Activated CD4-positive, CD25-positive, alpha-beta regulatory T cell treated with anti-CD3 and anti-CD28 coated beads, Interleukin-2, amount 50 U/mL, for 24 hours (primary cell): ENCODE results near the gene GPR15LG.
A peak's percentile ranks its signal among the peaks of the same experiment; 100 is the strongest.

Source experiments
- ATAC-seq, 2 donors: fragments of 150-1000 bp; cut with Tn5 transposase; one replicate each; pipeline ENCODE4 v1.10.0; 2021; ENCODE audit warnings: mild to moderate bottlenecking in 1 of 2, moderate library complexity in 1 of 2

The GPR15LG gene

DNA sequence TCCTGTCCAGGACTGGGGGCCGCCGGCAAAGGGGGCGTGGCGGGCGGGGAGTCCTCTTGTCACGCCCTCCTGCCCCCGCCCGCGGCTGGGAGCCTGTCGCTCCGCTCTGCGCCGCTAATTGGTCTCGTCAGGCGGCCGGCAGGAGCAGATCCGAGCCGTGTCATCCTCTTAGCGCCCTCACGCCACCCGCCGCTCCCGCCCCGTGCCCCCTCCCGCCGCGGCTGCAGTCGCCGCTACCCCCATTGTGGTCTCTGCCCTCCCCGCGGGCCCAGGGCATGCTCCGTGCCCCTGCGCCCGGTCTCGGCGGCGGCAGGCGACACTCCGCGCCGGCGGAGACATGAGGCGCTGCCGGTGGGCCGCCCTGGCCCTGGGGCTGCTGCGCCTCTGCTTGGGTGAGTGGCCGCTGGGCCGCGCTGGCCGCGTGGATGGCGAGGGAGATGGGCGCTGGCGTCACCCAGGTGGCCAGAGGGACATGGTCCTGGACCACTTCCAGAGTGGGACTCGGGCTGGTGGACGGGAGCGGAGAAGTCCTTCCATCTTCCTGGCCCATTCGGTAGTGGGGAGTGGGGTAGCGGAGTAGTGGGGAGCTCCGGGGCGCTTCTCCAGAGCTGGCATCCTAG is 20.9 kb downstream of the GPR15LG start, which contains the start of gene CDHR1:
Gene CDHR1, plus strand, starts transcription at position 114 of the 620 bp plus-strand sequence. Its CDS starts 224 bp downstream, at position 338.
- ATAC-seq, result peak; percentile 27 to 67

DNA sequence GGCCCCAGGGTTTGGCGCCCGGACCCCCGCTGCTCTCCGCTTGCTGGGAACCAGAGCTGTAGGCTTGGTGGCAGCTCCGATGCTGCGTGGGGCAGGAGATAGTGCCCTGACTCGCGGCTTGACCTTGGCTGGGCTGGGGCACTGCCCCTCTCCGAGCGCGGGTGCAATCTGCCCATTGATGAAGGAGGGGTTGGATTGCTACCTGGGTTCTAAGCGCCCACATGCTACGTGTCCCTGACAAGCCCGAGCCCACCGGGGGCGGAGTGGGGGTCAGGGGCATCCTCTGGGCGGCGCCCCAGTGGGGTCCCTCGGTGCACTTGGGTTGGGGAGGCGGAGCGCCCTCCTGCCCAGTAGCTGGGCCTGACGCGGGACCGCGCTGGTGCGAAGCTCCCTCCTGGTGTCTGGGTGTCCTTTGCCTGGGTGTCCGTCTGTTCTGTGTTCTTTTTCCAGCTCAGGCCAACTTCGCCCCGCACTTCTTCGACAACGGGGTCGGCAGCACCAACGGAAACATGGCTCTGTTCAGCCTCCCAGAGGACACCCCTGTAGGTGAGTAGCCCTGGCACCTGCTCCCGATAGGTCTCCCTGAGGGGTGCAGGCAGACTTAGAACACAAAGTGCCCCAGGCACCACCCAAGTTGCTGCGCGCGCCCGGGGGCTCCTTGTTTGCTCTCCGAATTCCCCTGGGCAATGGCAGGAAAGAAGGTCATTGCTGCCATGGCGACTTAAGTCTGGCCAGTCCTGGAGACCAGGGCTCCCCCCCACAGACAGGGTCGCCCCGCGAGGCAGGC is 21.6 kb downstream of the GPR15LG start:
- ATAC-seq, result no peak

DNA sequence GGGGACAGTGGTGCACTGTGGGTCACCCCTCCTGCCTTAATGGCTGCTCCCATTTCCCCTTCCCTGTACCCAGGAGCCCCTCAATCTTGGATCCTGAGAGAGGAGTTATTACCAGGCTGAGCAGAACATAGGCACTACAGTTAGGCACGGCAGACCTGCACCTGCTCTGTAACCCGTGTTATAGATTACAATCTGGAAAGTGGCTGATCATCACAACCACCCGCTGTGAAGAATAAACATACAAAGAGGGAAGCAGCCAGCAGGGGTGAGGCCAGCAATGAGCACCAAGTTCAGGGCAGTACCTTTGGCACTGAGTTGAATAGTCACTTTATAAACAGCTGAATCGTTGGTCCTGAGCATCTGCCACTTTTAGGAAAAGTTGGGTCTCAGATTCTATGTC is 22.5 kb downstream of the GPR15LG start:
- no peak for ATAC-seq

DNA sequence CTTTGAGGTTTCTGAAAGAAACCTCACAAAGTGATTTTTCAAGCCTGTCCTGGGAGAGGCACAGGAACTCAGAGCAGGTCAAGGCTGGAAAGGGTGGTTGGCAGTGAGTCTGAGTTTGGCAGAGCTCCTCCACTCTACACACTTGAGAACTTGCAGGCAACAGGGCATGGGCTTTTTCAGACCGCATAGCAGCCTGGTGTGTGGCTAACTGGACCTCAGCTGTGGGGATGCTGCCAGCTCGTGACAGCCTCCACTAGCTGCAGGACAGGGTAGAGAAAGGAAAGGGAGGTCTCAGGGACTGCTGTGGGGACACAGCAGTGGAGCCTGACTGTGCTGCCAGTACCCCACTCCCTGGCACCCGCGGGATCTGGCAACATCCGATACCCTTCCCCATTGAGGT is 23.3 kb downstream of the GPR15LG start:
- ATAC-seq, result no peak

DNA sequence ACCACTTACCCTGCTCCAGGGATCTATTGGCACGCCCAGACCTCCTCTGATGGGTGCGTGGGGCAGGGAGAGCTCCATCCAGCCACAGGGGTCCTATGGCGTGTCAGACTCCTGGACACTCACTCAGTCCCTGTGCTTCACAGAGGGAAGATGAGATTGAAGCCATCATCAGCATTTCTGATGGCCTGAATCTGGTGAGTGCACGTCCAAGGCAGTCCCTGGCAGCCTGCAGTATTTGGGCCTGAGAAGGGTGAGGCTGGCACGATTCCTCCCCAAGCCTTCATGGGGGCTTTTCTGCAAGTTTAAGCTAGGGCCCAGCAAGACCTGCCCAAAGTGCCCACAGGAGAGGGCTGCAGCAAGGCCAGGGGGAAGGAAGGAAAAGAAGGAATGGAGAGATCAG is 24.0 kb downstream of the GPR15LG start:
- ATAC-seq, result no peak

DNA sequence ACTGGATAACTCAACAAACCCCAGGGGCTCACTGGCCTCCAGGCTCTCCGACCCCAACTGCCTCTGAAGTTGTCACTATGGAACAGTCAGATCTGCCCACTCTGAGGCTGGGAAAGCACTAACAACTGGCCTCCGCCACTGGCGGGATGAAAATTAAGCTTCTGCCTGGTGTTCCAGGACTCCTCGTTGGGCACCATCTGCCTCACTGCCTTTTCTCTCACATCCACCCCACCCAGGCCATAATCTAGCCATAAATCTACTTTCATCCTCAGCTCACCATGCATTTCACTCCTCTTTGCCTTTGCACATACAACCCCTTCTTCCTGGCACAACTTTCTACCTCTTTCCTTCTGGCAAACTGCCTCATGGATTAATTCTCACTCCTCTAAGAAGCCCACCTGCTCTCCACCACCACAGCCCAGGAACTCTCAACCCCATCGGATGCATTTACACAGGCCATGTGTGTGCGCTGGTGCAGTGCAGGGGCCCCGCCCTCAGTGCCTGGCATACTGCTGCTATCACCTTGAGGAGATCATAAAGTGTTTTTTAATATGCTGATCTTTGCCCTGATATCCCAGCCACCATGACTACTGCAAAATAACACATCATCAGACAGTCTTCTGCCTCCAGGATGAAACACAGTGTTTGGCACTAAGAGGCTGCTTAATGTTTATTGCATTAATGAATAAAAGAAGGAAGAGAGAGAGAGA is 24.8 kb downstream of the GPR15LG start:
- no peak for ATAC-seq

DNA sequence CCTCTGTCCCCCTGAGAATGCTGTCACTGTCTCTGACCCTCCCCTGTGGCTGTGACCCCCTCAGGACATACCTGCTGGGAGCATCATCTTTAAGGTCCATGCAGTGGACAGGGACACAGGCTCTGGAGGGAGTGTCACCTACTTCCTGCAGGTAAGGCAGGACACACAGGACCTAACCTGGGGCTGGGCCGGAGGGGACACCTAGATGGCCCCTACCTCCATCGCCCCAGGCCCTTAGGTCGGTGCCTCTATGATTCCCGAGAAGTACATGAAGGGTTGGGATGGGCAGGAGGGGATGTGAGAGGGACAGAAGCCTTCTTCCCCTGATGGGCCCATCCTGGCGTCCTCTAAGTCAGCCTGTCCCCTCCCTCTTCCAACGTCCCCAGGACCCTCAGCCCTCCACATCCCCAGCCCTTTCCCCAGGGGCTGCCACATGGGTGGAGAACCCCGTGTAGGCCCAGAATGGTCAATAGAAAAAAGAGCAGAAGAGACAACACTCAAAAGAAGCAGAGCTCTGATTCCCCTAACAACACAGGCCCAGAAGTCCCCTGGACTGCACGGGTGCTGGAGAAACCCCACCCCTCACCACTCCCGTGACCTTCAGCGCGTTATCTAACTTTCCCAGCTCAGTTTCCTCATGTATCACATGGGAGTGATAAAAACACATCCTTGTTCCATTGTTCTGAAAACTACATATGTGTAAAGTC is 27.1 kb downstream of the GPR15LG start:
- ATAC-seq, result no peak

DNA sequence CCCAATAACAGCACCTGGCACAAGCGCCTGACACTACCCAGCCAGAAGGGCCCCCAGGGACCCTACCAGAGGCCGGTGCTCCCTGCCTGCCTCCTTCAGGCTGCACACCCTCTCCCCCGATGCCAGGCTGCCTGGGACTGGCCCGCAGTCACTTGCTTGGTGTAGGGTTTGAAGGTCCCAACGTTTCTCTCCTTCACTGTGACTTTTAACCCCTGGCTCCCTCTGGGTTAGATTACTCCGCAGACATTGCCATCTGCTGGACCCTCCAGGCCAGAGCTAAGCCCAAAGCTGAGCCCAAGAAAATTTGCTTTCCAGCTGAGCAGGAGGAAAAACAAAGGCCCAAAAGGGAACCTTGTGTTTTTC is 27.6 kb downstream of the GPR15LG start:
- ATAC-seq, result no peak

DNA sequence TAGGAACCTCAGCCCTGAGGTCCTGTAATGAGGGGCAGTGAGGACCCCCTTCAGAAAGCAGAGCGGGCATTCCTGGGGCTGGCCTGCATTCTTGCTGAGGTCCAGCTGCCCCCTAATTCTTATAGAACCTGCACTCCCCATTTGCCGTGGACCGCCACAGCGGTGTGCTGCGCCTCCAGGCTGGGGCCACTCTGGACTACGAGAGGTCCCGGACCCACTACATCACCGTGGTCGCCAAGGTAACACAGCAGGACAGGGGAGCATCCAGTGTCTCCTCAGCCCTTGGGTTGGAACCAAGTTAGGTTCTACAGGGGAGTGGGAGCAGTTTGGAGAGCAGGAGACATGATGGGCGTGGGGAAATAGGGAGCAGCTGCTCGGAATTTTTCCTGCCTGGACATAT is 28.1 kb downstream of the GPR15LG start:
- ATAC-seq, result no peak

DNA sequence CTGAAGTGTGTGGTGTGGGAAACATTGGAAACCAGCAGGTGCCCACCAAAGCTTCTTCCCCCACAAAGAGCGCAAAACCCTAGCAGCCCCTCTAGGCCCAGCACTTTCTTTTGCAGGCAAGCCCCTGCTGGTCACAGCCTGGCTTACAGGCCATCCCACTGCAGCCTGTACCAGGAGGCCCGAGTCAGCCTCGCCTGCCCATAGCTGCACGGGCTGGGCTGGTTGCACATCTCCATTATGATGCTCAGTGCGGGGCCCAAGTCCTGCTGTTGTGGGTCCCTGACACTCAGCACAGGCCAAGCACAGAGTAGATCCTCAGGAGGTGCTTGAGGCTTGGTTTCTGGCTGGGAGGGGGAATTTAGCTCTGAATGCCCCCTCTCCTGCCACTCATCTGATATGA is 28.7 kb downstream of the GPR15LG start:
- no peak for ATAC-seq

DNA sequence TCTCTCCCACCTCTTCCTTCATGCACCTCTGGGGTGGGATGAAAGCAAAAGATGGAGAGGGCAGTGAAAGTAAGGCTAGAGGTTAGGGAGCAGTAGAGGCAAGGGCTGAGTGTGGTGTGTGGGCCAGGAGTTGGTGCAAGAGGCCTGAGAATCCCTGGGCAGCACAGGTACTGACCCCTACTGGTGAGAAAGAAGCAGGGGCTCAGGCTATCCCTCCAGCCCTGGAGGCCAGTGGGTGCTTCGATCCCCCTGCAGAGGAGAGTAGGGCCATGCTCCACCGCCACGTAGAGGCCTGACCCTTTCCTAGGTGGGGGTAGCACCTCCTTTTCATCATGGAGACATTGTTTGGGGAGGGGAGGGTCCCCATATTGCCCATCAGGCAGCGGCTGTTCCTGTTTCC is 30.5 kb downstream of the GPR15LG start:
- no peak for ATAC-seq

DNA sequence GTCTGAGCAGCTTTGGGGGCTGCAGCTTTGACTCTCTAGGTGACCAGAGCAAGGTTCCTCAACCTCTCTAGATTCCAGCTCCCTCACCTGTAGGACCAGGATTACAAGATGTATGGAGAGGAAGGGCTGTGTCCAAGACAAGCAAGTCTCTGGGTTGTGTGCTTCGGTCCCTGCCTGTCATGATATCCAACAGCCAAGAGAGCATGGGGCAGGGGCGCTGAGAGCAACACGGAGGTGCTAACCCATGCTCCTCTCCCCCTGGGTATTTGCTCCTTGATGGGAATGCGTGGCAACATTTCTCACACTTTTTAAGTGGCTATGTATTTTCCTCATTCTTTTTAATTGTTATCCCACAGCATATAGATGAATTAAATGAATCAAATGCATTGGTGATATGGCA is 31.0 kb downstream of the GPR15LG start:
- no peak for ATAC-seq

DNA sequence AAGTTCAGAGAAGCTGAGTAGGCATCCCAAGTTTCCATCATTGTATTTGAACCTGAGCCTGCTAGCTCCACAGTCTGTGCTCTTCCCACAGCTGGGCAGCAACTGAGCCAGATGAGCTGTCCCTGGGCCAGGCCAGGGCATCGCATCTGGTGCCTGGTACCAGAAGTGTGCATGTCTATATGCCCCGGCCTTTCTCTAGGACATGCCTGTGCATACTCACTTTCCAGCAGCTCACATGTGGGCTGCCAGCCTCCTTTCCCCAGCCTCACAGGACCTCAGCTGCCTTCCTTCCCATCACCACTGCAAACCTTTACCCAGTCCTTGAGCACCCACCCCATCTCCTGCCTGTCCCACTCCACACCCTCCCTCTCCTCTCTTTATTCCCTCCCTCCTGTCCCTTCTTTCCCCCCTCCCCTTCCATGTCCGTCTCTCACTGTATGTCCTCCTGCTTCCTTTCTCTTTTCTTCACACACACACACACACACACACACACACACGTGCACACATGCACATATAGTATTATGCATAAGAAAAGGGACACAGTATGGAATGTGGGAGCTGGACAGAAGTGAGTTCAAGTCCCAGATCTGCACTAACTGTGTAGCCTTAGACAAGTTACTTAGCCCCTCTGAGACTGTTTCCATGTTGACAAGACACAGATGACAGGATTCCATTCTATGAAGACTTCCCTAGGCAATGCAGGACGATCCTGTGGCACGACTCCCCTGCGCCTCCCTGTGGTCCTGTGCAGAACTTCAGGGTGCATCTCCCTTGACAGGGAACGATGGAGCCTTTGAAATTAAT is 31.6 kb downstream of the GPR15LG start:
- ATAC-seq, result peak; percentile 32 to 43

DNA sequence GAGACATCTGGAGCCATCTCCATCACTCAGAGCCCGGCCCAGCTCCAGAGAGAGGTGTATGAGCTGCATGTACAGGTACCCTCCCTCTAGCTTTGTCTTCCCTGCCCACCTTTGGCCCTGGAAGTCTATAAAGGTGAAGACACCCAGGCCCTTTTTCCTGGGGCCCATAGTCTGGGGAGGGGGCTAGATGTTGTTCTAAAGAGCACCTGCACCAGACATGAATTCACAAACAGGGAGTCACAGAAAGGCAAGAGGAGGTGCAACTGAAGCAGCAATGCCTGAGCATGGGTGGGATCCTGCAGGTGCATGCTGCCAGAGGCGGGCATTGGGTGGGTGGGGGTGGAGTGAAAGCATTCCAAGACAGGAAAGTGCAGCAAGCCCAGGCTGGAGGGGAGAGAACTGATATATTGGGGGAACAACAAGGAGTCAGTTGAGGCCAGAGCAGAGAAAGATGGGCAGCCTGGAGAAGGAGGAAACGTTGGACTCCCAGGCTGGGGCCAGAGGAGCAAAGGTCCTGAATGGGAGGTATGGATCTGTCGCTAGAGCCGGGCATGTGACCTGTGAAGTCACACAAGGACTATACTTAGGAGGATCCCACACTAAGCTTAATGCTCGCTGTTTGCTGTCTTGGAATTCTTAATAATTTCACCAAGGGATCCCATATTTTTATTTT is 32.4 kb downstream of the GPR15LG start:
- no peak for ATAC-seq

DNA sequence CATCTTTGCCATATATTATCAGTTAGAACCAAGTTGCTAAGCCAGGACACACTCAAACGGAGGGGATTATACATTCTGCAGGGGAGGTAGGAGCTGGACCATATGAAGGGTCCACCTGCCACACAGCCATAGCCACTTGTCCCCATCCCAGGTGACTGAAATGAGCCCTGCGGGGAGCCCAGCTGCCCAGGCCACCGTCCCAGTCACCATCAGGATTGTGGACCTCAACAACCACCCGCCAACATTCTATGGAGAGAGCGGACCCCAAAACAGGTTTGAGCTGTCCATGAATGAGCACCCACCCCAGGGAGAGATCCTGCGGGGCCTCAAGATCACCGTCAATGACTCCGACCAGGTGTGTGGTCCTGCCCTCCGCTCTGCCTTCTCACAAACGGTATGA is 34.4 kb downstream of the GPR15LG start:
- ATAC-seq, result no peak

DNA sequence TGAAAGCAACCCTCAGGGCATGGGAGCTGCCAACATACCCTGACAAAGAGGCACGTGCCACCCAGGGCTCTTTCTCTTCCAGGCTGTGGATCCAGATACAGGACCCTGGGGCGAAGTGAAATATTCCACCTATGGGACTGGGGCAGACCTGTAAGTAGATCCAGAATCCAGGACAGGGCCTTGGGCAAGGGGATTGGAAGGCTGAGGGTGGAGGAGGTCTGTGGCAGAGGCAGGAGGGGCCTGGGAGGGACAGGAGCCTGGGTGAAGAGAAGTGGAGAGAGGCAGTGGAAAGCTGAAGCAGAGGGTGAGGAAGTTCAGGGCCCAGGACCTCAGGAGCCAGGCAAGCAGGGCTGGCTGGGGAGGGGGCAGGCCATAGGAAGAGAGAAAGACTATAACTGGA is 38.0 kb downstream of the GPR15LG start:
- no peak for ATAC-seq

DNA sequence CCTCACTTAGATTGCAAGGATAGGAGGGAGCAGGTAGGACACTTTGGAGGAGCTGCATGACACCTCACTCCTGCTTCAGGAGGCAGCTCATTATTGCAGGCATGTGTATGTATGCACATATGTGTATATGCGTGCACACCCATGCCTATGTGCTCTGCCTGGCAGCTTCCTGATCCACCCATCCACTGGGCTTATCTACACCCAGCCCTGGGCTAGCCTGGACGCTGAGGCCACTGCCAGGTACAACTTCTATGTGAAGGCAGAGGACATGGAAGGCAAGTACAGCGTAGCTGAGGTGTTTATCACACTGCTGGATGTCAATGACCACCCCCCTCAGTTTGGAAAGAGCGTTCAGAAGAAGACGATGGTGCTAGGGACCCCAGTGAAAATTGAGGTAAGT is 38.4 kb downstream of the GPR15LG start:
- ATAC-seq, result no peak

DNA sequence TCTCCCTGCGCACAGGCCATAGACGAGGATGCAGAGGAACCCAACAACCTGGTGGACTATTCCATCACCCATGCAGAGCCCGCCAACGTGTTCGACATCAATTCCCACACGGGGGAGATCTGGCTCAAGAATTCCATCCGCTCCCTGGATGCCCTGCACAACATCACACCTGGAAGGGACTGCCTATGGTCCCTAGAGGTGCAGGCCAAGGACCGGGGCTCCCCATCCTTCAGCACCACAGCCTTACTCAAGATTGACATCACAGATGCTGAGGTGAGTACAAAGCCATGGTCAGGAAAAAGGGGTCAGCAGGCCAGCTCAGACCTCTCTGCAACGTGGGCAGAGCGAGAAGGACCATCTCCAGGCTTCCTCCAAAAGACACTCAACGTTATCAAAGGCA is 39.5 kb downstream of the GPR15LG start:
- no peak for ATAC-seq

DNA sequence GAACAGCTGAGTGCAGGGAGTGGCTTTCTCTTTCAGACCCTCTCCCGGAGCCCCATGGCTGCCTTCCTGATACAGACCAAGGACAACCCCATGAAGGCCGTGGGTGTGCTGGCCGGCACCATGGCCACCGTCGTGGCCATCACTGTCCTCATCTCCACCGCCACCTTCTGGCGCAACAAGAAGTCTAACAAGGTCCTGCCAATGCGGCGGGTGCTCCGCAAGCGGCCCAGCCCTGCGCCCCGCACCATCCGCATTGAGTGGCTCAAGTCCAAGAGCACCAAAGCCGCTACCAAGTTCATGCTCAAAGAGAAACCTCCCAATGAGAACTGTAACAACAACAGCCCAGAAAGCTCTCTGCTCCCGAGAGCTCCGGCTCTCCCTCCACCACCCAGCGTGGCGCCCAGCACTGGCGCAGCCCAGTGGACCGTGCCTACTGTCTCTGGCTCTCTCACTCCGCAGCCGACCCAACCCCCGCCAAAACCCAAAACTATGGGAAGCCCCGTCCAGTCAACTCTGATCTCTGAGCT is 40.5 kb downstream of the GPR15LG start:
- ATAC-seq, result no peak

DNA sequence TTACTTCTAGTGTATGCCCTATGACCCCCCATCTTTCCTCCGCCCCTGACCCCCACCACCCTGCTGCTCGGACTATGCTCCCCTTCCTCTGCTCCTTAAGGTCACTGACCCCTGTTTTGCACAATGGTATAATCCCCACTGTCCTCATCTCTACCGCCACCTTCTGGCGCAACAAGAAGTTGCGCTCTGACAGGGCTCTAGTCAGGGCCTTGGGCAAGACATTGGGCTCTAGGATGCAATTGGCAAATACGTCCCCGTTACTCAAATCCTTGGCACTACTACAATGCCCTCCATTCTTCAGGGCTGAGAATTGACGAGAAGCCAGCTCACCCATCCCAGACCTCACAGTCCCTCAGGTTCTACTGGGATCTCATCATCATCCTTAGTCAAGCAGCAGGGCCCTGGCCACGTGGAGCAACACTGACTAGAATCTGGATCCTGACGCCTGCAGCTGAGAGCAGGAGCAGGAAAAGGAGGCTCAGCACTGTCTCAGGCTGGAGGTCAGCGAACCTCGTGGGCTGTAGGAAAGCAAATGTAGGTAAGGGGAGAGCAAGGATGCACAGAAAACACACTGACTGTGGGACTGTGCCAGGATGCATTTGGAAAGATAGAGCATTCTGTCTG is 41.1 kb downstream of the GPR15LG start:
- peak in 1 of 2 donors; percentile 27 for ATAC-seq

DNA sequence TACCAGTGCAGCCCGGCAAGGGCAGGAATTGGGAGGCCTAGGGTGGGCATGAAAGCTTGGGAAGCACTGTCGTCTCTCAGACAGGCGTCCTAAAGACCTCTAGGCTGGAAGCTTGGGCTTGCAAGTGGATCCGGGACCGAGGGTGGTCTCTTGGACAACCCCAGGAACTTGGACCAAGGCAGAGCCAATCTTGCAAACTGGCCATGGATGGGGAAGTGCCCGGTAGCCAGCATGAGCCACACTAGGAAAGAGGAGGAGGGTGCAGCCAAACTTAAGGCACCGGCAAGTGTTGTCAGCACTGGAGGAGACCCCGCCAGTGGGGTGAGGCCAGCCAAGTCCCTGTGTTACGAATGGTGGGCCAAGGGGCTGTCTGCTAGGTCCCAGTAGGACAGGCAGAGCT is 43.2 kb downstream of the GPR15LG start:
- ATAC-seq, result no peak
